Stimulated activated CD8-positive, alpha-beta memory T cell treated with anti-CD3 and anti-CD28 coated beads, Interleukin-12 subunit alpha, Interleukin-12 subunit beta, amount 100 ng/mL, for 4 hours (primary cell): ENCODE measurements around the gene POLR2M.
A peak's percentile ranks its signal among the peaks of the same experiment; 100 is the strongest.

Experiments
- DNase-seq: peaks from one replicate; pipeline ENCODE4 v3.0.0-alpha.2; 2020; ENCODE audit warnings: low read depth

POLR2M gene

DNA sequence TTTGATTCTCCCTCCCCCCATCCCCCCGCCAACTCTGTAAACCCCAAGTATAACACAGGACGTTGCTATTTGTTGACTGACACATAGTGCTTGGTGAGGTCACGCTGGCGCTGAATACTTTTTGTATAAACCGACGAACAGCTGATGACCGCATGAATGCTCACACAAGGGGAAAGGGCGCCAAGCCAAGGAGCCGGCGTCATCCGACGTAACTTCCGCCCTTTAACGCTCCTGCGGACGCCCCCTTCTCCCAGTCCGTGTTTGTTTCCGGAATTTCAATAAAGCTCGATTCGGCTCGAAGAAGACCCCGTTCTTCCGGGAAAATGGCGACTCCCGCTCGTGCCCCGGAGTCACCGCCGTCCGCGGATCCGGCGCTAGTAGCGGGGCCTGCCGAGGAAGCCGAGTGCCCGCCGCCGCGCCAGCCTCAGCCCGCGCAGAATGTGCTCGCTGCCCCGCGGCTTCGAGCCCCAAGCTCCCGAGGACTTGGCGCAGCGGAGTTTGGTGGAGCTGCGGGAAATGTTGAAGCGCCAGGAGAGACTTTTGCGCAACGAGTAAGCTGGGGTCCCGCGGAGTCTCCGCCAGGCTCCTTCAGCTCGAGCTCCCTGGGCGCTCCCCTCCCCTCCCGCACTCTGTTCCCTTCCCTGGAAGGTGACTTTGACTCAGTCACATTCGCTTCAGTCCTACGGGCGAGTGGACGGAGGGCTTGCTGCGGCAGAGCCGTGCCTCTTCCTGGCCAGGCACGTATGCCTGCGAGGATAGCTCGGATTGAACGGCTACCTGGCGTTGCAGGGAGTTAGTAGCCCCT lies at the start of gene POLR2M:
Gene POLR2M, plus strand, starts transcription at position 310 of the 805 bp plus-strand sequence. Its CDS starts 129 bp downstream, at position 439.
- peak; percentile 81 for DNase-seq

DNA sequence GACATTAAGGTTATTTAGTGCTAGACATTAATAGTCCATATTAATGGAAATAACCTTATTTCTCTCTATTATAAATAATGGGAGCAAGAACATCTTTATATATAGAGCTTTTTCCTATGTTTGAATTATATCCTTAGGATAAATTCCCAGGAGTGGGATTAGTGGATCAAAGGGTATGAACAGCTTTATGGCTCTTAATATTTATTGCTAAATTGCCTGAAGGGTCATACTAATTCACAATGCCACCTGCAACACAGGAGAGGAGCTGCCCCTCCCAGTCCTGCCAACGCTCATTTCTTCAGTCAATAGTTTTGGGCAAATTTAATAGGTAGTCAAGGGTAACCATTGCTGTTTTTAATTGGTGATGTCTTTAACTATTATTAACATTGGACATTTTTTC lies 48.9 kb upstream of the POLR2M start:
- no peak for DNase-seq

- DNase-seq = no peak
Observed at GRCh38 chr15:57662091-57662744, 44.3 kb upstream of the POLR2M start.

DNA sequence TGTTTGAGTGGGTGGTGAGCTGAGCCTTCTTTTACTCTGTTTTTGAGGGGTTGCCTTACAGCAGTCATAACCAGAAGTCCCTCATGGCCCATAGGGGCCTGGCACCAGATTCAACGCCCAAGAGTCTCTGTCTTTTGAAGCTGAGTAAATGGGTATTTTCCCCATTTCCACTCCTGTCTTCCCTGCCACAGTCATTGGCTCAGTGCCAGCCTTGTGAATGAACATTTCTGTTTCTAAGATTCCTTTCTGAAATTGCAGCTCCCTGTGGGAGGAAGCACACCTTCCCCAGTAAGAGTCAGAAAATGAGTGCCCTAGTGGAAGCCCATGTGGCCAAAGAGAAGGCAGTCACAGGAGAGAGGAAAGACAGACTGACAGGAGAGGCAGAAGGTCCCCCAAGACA lies 43.7 kb upstream of the POLR2M start:
- DNase-seq = no peak

DNA sequence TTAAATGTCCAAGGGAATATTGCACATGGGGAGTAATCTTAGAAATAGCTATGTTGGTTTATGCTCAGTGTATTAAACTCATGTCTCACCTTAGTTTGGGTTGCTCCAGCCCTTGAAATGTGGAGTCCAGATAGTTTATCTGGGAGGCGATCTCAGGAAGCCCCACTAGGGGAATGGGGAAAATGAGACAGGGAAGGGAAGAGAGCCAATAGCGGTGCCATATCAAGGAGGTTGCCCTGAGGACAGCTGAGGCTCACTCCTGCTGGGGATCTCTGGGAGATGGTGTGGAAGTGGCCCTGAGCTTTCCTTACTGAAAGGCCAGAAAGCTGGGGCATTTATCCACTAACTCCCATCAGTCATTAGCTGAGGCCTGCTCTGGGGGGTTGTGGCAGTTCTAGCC lies 43.3 kb upstream of the POLR2M start:
- no peak for DNase-seq

- no peak for DNase-seq
Observed at GRCh38 chr15:57665194-57665593, 41.3 kb upstream of the POLR2M start.

DNA sequence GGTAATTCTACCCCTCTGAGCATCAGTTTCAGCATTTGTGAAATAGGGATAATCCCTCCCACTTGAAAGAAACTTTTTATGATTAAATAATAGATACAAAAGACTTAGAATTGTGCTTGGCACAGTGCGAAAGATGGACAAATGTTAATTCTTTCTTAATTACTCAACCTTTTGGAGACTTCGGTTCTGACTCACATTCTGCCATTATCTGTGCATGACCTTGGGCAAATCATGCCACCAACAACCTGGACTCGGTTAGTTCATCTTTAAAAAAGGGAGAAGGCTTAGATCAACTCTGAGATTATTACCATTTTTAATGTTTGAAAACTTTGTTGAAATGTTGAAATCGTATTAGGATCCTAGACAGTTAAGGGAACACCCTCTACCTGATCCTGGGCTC lies 40.6 kb upstream of the POLR2M start:
- no peak for DNase-seq

DNA sequence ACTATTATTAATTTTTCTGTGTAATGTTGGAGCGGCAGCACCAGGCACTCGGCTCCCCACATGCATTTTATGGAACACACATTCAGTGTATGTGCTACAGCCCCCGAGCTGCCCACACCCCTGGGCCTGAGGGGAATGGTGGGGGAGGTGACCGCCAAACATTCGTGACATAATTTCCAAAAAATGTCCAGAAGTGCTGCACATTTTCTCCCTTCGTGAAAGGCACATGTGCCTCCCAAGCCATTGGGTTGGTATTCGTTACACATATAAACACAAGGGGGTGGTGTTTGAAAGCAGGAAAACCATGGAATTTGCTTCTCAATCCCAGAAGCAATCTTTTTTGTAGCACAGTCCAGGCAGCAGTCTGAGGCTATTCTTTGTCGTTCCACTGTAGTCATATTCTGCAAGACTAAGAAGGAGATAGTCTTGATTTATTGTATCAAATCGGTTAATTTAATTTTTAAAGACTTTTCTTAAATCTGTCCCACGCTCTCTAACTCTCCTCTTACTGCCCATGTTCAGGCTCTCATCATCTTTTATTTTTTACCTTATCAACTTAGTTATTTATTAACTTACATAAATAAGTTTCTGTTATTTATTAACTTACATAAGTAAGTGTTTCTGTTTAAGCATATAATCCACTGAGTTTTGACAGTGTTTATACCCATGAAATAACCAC lies 39.2 kb upstream of the POLR2M start:
- no peak for DNase-seq

- no peak for DNase-seq
Observed at GRCh38 chr15:57668016-57668415, 38.5 kb upstream of the POLR2M start.

- DNase-seq = no peak
Observed at GRCh38 chr15:57671636-57672035, 34.9 kb upstream of the POLR2M start.

- no peak for DNase-seq
Observed at GRCh38 chr15:57675481-57676181, 30.9 kb upstream of the POLR2M start.

GRCh38 chr15:57676585-57676984 lies 29.9 kb upstream of the POLR2M start:
- no peak for DNase-seq

- no peak for DNase-seq
Observed at GRCh38 chr15:57677204-57677603, 29.3 kb upstream of the POLR2M start.

- DNase-seq = no peak
Observed at GRCh38 chr15:57680021-57680420, 26.5 kb upstream of the POLR2M start.

- DNase-seq = no peak
Observed at GRCh38 chr15:57681011-57681410, 25.5 kb upstream of the POLR2M start.

- DNase-seq = no peak
Observed at GRCh38 chr15:57683481-57683880, 23.0 kb upstream of the POLR2M start.

GRCh38 chr15:57684491-57685151 lies 21.9 kb upstream of the POLR2M start:
- DNase-seq = no peak

DNA sequence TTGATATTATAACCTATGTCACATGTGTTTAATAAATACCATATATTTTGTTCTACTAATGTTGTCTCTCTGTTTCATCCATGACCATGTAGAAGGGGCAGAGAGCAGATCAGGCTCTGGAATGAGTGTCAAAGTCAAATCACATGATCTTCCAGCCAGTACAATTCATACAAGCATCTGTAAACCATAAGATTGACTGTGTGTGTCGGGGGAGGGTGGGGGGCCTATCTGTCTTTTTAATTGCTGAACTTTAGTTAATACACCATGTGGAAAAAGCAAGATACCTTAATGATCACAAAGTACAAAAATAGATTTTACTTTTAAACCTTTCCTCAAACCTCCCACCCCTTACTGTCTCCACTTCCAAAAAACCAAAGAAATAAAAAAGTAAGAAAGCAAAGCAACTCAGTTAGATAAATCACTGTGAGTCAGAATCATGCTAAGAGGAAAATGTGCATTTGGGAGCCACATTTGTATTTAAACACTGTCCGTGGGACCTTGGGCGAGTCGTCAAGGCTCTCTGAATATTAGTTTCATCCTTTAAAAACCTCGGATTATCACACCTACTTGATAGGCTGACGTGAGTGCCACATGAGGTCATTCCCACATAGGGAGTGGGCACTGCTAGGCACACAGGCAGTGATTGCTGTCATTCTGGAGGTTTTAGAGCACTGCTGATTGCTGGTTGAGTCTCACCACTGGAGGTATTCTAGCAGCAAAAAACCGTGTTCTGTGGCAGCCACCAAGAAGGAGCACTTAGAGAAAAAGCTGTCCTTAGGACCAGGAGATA lies 21.0 kb upstream of the POLR2M start:
- no peak for DNase-seq

DNA sequence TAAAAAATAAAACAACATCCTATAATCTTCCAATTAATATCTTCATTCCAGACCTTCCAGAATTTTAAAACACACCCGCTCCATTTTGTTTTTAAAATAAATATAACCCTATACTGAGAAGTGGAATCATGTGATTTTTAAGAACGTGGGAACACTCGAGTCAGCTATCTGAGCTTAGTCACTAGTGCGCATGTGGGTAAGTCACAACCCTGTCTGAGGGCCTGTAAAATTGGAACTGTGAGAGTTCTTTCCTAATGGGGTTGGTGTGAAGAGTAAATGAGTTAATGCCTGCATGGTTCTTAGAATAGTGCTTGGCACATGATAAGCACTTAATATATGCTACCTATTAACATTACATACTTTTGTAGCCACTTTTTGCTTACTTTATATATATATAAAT lies 19.9 kb upstream of the POLR2M start:
- DNase-seq = no peak

DNA sequence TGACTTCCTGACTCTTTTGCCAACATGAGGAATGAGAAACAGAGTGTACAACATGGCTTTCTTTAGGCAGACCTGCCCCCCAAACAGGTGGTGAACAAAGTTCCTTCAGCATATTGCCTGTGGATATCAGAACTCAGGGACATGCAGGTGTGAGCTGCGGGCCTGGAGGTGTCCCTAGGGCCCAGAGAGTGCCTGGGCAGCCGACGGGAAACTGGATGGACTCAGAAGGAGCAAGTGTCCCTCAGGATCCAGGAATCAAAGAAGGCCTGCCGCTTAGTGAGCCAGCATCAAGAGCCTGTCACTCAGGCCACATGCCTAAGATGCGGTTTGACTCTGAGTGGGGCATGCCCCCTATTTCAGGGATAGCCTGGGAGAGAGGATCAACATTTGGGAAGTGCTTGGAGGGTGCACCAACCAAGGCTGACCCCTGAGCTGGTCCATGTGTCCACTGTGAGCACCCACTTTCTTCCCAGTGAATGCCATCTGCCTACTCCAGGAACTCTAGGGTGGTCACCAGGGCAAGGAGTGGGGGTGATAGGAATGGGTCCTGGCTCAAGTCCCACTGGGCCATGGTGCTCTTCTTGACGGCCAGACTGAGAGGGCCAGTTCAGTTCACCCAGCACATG lies 16.1 kb upstream of the POLR2M start:
- DNase-seq = no peak

GRCh38 chr15:57691082-57691481 lies 15.4 kb upstream of the POLR2M start:
- no peak for DNase-seq
